H1 (cell line): ENCODE data around the gene LGALS9. TPM values are rescaled to one million over a fixed set of nuclear protein-coding genes. Genes with fewer than 3 reads are reported as not detected.

Experiments used
- BCL11A ChIP-seq, 2 experiments: IDR thresholded peaks; one replicate each; pipeline ENCODE4 v1.6.1; 2011; ENCODE audit warnings: low read depth in 2 of 2, low read length in 2 of 2, mild to moderate bottlenecking in 2 of 2
- CBX8 ChIP-seq: fragments of 300-800, 300-1000 bp; sonication (generic); IDR thresholded peaks from 2 replicates; pipeline ENCODE4 v1.7.1; 2016; ENCODE audit warnings: low read depth, low read length, borderline replicate concordance
- CREB1 ChIP-seq: IDR thresholded peaks from 2 replicates; pipeline ENCODE4 v1.6.1; 2012; ENCODE audit warnings: inconsistent platforms
- CTBP2 ChIP-seq: IDR thresholded peaks from 2 replicates; pipeline ENCODE4 v1.7.0; 2011; ENCODE audit warnings: borderline replicate concordance, mild to moderate bottlenecking, moderate library complexity, mixed read lengths, low read length; ENCODE audit not compliant: insufficient read depth, insufficient read length
- EGR1 ChIP-seq: IDR thresholded peaks from 2 replicates; pipeline ENCODE4 v1.6.1; 2011; ENCODE audit warnings: low read depth, low read length, borderline replicate concordance
- HDAC2 ChIP-seq, 2 experiments: fragments of 300-600 bp in 1 of 2; sonication (generic) in 1 of 2; IDR thresholded peaks; 2 replicates each; pipeline ENCODE4 v1.6.1; 2011 to 2012; ENCODE audit warnings: low read depth in 2 of 2, low read length in 2 of 2, mild to moderate bottlenecking in 2 of 2, moderate library complexity in 2 of 2, borderline replicate concordance in 1 of 2, inconsistent platforms in 1 of 2
- JUN ChIP-seq: IDR thresholded peaks from 2 replicates; pipeline ENCODE4 v1.6.1; 2011; ENCODE audit warnings: low read depth, mild to moderate bottlenecking, improper control_type of control experiment, low read length
- PHF8 ChIP-seq: fragments of 200-600 bp; sonication (generic); conservative IDR thresholded peaks from 2 replicates; pipeline ENCODE4 v1.7.1; 2012; ENCODE audit warnings: low read depth, mild to moderate bottlenecking, inconsistent platforms, low read length, moderate library complexity
- POLR2A ChIP-seq, 2 experiments: IDR thresholded peaks; 1 replicate in 1 of 2; 2 replicates in 1 of 2; pipeline ENCODE4 v1.6.1; 2011; ENCODE audit warnings: low read depth in 2 of 2, low read length in 2 of 2, mild to moderate bottlenecking in 2 of 2; ENCODE audit errors: control extremely low read depth in 1 of 2
- POU5F1 ChIP-seq: IDR thresholded peaks from 2 replicates; pipeline ENCODE4 v1.6.1; 2011; ENCODE audit warnings: low read depth, mild to moderate bottlenecking, low read length, moderate library complexity
- RAD21 ChIP-seq, 2 experiments: IDR thresholded peaks in 1 of 2; conservative IDR thresholded peaks in 1 of 2; 2 replicates each; pipeline ENCODE4 v1.6.1; 2011; ENCODE audit warnings: low read depth in 2 of 2, low read length in 2 of 2, improper control_type of control experiment in 1 of 2, inconsistent platforms in 1 of 2, mild to moderate bottlenecking in 1 of 2, moderate library complexity in 1 of 2
- SAP30 ChIP-seq: fragments of 300-600 bp; sonication (generic); IDR thresholded peaks from 2 replicates; pipeline ENCODE4 v1.7.1; 2012; ENCODE audit warnings: low read length, moderate library complexity, mild to moderate bottlenecking, inconsistent platforms; ENCODE audit not compliant: insufficient read depth, insufficient replicate concordance
- SIX5 ChIP-seq: IDR thresholded peaks from 2 replicates; pipeline ENCODE4 v1.6.1; 2011; ENCODE audit warnings: mild to moderate bottlenecking, low read depth, low read length
- SP1 ChIP-seq: IDR thresholded peaks from 2 replicates; pipeline ENCODE4 v1.6.1; 2011; ENCODE audit warnings: low read depth, low read length
- SP4 ChIP-seq: IDR thresholded peaks from 2 replicates; pipeline ENCODE4 v1.6.1; 2012; ENCODE audit warnings: low read length, inconsistent platforms
- SUZ12 ChIP-seq: fragments of 200-600 bp; sonication (generic); IDR thresholded peaks from 2 replicates; pipeline ENCODE4 v1.6.1; 2012; ENCODE audit warnings: mild to moderate bottlenecking, inconsistent platforms, low read length, moderate library complexity, mixed read lengths
- TAF7 ChIP-seq: optimal IDR thresholded peaks from 2 replicates; pipeline ENCODE3; 2011; ENCODE audit warnings: low read depth, mild to moderate bottlenecking, inconsistent platforms, low read length, moderate library complexity, borderline replicate concordance
- TBP ChIP-seq: IDR thresholded peaks from 2 replicates; pipeline ENCODE4 v1.6.1; 2011; ENCODE audit warnings: low read depth, low read length, improper control_type of control experiment
- YY1 ChIP-seq: IDR thresholded peaks from 2 replicates; pipeline ENCODE4 v1.6.1; 2011; ENCODE audit warnings: low read depth, mild to moderate bottlenecking, low read length
- polyA plus RNA-seq, 7 experiments: library from polyadenylated mRNA; depleted of rRNA in 3 of 7; stranded (reverse) in 5 of 7; unstranded in 2 of 7; fragments of >200 nt in 5 of 7; fragments of 200-250 nt in 2 of 7; gene quantifications; 1 replicate in 5 of 7; 2 replicates in 1 of 7; 4 replicates in 1 of 7; pipeline versions ENCODE4 v1.2.1 to v1.2.3, GENCODE V29; 2011 to 2013; ENCODE audit warnings: missing spikeins in 2 of 7, mixed read lengths in 2 of 7
- total RNA-seq: library from RNA; stranded (reverse); fragmentation: NEBNext Ultra II Directional; extraction: Animal tissue kit (Norgen Biotek cat#: 25700); gene quantifications from 2 replicates; pipeline ENCODE4 v1.2.1, GENCODE V29; 2021
- TF ChIP-seq, protein P1 (sequence below): IDR thresholded peaks from 2 replicates; pipeline ENCODE4 v1.6.1; 2011; ENCODE audit warnings: low read length, improper control_type of control experiment
- TF ChIP-seq, protein P2 (sequence below): IDR thresholded peaks from 2 replicates; pipeline ENCODE4 v1.6.1; 2012; ENCODE audit warnings: low read length, inconsistent platforms

LGALS9 gene
- total and polyA plus RNA-seq, 2 of the 8 experiments (the other 6 are each of a cell fraction or from before 2014, with no cell fraction given), result 0.95 to 1.7 TPM

DNA sequence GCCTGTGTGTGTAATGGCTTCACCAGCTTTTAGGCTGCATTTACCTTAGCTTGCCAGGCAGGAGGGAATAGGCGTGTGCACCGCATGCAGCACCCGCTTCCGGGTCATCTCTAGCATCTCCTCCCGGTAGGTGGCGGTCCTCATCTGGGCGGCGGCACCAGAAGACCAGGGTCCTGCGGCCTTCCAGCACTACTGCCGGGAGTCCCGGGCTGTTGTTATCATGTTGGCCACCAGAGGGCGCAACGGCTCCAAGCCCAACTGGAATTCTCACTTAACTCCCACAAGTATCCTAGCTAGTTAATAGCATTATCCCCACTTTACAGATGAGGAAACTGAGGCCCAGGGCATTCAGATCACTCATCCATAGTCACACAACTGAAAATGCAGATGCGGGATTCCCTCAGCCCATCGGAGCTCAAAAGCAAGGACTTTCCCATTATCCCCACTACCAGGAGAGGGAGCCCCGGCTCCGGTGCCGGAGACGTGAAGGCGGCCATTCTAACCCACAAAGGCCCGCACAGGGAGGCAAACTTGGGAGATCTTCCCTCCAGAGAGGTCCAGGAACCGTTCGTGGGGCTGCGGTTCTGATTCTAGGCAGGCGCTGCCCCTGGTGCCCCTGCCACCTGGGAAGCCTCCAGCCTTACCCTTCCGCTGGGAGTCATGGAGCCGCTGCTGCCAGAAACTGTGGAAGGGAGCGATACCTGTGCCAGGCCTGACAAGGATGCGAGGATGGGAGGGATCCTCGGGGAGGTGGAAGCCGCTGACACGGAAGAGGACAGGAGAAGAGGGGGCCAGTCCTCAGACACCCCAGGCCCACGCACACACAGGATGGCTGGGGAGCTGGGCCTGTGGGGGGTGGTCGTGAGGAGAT lies 23.9 kb downstream of the LGALS9 start (continued):
- TF ChIP-seq, protein P1, sequence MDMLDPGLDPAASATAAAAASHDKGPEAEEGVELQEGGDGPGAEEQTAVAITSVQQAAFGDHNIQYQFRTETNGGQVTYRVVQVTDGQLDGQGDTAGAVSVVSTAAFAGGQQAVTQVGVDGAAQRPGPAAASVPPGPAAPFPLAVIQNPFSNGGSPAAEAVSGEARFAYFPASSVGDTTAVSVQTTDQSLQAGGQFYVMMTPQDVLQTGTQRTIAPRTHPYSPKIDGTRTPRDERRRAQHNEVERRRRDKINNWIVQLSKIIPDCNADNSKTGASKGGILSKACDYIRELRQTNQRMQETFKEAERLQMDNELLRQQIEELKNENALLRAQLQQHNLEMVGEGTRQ, result no peak
- TF ChIP-seq EGR1 (no peak), BCL11A (IDR thresholded peaks at IDR 0.05; ENCODE audit: low read depth in 2 of 2, low read length in 2 of 2) (no peak), PHF8 (no peak), CTBP2 (no peak), SP1 (no peak), SIX5 (no peak), TBP (peak; percentile 44; the same call in 1 of the 2 replicates), YY1 (peak; percentile 81), POU5F1 (no peak), RAD21 (IDR thresholded peaks at IDR 0.05 in 1 of 2, conservative IDR thresholded peaks at IDR 0.05 in 1 of 2; ENCODE audit: low read depth in 2 of 2, low read length in 2 of 2) (peak; percentile 57 to 62), CREB1 (no peak), HDAC2 (IDR thresholded peaks at IDR 0.05; ENCODE audit: borderline replicate concordance in 1 of 2, low read depth in 2 of 2, low read length in 2 of 2) (peak in 1 of 2 experiments; percentile 73; a peak in 1 of 4 replicates), JUN (no peak), CBX8 (no peak), SAP30 (no peak), TAF7 (no peak), POLR2A (IDR thresholded peaks at IDR 0.05; ENCODE audit: control extremely low read depth in 1 of 2, low read depth in 2 of 2, low read length in 2 of 2) (no peak), SP4 (no peak), SUZ12 (no peak)
- TF ChIP-seq, protein P2, sequence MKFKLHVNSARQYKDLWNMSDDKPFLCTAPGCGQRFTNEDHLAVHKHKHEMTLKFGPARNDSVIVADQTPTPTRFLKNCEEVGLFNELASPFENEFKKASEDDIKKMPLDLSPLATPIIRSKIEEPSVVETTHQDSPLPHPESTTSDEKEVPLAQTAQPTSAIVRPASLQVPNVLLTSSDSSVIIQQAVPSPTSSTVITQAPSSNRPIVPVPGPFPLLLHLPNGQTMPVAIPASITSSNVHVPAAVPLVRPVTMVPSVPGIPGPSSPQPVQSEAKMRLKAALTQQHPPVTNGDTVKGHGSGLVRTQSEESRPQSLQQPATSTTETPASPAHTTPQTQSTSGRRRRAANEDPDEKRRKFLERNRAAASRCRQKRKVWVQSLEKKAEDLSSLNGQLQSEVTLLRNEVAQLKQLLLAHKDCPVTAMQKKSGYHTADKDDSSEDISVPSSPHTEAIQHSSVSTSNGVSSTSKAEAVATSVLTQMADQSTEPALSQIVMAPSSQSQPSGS, result no peak
